ENCODE results near the gene UROC1.

DNA sequence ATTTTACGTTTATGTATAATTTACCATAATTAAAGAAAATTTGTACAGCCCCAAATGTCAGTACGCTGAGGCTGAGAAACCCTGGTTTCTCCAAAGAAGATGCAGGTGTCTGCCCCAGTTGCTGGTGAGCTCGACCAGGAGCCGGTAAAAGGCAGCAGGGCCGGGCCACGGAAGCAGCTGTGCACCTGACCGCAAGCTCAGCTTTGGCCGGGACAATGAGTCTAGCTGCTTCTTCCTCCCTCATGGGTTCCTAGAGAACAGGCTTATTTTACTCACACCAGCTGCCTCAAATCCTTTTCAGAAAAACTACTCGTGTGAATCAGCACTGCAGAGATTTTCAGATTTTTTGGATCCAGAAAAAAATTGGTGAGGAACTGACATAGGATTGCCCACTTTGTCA is 23.8 kb downstream of the UROC1 start:
- TF ChIP-seq SMC3 (IDR thresholded peaks at IDR 0.05; ENCODE audit: low read depth, low read length) (no peak), EP300 (IDR thresholded peaks at IDR 0.05; ENCODE audit: borderline replicate concordance in 1 of 2, low read depth in 1 of 2, low read length in 1 of 2) (no peak), EZH2phosphoT487 (IDR thresholded peaks at IDR 0.05; ENCODE audit: borderline replicate concordance, low read depth) (no peak)
- TF ChIP-seq, protein P1, sequence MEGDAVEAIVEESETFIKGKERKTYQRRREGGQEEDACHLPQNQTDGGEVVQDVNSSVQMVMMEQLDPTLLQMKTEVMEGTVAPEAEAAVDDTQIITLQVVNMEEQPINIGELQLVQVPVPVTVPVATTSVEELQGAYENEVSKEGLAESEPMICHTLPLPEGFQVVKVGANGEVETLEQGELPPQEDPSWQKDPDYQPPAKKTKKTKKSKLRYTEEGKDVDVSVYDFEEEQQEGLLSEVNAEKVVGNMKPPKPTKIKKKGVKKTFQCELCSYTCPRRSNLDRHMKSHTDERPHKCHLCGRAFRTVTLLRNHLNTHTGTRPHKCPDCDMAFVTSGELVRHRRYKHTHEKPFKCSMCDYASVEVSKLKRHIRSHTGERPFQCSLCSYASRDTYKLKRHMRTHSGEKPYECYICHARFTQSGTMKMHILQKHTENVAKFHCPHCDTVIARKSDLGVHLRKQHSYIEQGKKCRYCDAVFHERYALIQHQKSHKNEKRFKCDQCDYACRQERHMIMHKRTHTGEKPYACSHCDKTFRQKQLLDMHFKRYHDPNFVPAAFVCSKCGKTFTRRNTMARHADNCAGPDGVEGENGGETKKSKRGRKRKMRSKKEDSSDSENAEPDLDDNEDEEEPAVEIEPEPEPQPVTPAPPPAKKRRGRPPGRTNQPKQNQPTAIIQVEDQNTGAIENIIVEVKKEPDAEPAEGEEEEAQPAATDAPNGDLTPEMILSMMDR (IDR thresholded peaks at IDR 0.05) = no peak
- TF ChIP-seq, protein P2, sequence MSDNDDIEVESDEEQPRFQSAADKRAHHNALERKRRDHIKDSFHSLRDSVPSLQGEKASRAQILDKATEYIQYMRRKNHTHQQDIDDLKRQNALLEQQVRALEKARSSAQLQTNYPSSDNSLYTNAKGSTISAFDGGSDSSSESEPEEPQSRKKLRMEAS (IDR thresholded peaks at IDR 0.05; ENCODE audit: low read depth) = no peak
